HG02973 (cell line): ENCODE results near the gene SKAP2.

ENCODE experiments used
- ATAC-seq: cut with Tn5 transposase; IDR thresholded peaks from one replicate; pipeline ENCODE4 v1.9.1; 2021; ENCODE audit warnings: moderate library complexity; ENCODE audit not compliant: unreplicated experiment

The SKAP2 gene

DNA sequence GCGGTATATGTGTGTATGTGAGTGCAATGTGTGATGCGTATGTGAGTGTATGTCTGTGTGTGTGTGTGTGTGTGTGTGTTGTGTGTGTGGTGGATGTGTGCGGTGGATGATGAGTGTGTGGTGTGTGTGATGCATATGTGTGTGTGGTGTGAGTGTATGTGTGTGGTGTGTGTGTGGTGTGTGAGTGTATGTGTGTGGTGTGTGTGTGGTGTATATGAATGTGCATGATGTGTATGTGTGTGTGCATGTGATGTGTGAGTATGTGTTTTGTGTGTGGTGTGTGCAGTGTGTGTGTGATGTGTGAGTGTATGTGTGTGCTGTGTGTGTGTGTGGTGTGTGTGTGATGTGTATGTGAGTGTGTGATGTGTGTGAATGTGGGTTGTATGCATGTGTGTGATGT is 222.0 kb downstream of the SKAP2 start:
- no peak for ATAC-seq

GRCh38 chr7:26639695-26640094 is 224.7 kb downstream of the SKAP2 start:
- ATAC-seq = no peak

- ATAC-seq = no peak
These were observed 225.3 kb downstream of the SKAP2 start for GRCh38 chr7:26639111-26639510.

GRCh38 chr7:26638140-26638539 is 226.2 kb downstream of the SKAP2 start:
- no peak for ATAC-seq

DNA sequence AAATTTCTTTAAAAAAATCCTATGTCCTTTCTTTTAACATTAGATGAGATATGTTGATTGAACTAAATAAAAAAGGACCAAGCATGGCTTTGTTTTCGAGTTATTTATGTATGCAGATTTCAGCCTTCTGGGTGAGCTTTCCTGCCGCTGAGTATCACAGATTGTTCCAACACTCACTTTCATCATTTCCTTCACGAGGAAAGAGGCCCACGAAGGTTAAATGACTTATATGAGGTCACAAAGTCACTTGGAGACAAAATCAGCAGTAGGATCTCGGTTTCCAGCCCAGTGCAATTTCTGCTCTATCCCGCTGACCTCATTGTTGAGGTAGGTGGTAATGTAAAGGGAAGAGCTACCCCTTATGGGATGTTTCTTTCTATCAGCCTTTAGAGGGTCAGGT is 226.8 kb downstream of the SKAP2 start:
- ATAC-seq = no peak

DNA sequence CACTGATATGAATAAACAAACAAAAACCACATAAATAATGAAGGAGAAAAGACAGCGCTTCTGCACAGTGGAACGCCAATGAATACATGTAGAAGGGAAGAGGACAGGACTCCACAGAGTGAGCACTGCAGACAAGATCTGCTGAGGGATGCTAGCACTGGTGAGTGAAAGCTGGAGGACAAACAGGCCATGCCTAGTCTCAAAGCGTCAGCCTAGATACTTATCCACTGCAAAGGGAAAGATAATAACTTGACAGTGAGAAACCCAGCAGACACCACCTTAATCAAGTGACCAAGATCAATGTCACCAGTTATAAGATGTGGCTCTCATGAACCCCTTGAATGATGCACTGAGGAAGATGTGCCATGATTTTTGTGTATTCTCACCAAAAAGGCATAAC is 227.6 kb downstream of the SKAP2 start:
- ATAC-seq = no peak

DNA sequence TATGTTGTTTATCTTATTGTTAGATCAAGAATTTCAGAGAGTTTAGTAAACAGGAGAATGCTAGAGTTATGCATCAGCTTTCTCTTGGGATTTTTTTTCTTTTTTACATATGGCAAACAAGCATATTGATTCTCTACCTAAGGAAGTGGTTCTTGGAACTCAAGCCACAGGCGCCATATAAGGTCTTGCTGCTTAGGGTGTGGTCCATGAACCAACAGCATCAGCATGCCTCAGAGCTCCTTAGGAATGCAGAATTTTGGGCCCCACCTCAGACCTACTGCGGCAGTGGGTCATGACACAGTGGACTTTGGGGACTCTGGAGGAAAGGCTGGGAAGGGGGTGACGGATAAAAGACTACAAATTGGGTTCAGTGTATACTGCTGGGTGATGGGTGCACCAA is 230.8 kb downstream of the SKAP2 start:
- no peak for ATAC-seq

DNA sequence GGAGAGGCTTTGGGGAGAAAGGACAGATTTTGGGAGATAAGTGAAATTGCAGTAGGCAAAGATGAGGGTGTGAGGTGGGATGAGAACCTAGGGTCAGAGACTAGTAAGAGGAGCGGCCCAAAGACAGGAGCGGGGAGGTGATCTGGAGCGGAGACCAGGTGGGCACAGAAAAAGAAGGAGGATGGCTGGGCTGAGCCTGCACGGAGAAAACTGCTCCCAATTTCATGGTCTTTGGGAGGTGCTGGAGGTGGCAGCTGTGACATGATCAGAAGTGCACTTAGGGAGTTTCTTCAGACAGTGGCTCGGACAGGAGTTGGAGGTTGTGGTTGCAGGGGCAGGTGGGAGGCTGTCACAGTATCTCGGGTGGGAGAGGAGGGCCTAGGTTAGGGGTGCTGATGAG is 232.8 kb downstream of the SKAP2 start:
- ATAC-seq = no peak

DNA sequence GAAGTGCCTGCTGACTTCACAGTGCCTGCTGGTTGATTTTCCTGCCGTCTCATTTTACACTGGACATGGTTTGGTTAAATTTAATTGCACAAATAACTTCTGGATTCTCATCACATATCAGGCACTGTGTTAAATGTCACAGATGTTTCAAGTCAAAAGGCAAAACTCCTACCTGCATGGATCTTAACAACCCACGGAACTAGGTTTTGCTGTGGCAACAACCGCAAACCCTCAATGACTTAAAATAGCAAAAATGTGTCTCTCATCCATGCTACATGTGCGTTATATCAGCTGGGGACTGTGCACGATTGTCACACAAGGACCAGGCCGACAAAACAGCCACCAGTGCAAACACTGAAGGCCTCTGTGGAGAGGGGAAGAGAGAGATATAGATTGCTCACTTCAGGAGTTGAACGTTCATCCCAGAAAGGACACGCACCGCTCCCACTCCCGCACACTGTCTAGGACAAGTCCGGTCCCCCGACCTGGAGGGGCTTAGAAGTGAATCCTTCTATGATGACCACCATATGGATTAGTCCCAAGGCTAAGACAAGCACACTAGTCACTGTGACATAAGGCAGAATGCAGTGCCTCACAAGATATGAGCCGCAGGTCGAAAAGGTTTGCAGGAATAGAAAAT is 233.3 kb downstream of the SKAP2 start:
- ATAC-seq = no peak

- ATAC-seq = no peak
These were observed 234.0 kb downstream of the SKAP2 start for GRCh38 chr7:26630361-26630760.

DNA sequence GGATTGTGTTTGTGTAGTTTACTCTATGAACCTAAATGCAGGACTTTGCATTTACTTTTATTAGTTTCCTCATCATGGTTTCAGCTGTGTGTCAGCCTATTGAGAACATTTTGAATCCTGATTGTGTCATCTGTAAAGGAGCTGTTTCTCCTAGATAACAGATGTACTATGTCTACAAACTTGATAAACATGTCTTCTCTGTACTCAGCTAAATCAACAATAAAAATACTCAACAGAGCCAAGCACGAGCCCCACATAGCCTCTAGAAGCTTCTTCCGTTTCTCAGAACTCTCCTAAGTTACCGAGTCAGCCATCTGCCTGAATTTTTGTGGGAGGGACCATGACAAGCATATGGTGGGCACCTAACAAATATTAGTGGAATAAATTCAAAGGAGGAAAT is 234.7 kb downstream of the SKAP2 start:
- ATAC-seq = no peak

- ATAC-seq = no peak
These were observed 236.5 kb downstream of the SKAP2 start for GRCh38 chr7:26627891-26628341.

GRCh38 chr7:26627221-26627620 is 237.2 kb downstream of the SKAP2 start:
- no peak for ATAC-seq

GRCh38 chr7:26626687-26627086 is 237.7 kb downstream of the SKAP2 start:
- ATAC-seq = no peak

- no peak for ATAC-seq
These were observed 238.2 kb downstream of the SKAP2 start for GRCh38 chr7:26626156-26626555.

DNA sequence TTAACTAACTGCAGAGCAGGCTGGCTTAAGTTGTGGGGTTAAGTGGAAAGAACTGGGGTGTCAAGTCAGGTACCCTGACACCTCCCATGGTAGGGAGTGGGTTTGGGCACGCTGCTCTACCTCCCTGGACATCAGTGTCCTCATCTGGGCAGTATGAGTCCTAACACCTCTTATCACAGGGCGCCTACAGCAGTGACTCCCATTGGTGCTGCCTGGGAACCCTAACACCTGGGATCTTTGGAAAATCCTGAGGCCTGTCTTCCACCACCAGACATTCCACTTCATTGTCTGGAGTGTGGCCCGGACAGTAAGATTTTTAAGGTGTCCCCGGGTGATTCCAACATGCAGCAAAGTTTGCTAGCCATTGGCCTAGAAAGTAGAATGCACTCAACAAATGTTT is 239.1 kb downstream of the SKAP2 start:
- no peak for ATAC-seq

DNA sequence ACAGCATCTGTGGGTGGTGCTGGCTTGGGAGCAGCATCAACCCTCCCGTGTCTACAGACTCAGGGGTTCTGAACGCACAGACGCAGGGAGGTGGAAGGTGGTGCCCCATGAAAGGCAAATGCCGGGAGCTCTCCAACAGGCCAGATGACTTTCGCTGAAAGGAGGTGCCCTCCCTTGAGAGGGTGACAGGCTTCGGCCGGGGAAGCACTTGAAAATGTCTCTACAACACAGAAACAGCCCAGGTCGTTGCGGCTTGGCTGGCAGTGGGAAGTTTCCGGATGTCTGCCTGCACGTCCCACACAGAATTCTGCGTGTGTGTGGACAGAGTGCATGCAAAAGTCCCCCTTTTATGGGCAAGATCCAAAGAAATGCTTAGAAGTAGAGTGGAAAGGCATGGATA is 239.6 kb downstream of the SKAP2 start:
- no peak for ATAC-seq

DNA sequence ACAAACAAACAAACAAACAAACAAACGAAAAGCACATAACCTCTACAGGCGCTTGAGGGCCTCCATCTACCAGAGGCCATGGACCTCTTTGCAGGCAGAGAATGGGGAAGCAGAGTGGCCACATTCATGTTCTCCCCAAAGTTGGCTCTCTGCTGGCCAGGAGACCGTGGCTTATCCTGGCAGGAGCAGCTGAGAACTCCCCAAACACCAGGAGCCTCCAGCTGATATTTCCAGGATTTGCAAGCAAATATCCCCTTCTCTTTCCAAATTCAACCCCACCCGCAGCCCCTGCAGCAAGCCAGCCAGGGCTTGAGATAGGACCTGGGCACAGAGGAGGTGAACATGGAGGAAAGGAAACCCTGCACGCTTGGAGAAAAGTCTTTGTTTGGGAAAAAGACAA is 240.0 kb downstream of the SKAP2 start:
- ATAC-seq = no peak

- no peak for ATAC-seq
These were observed 244.0 kb downstream of the SKAP2 start for GRCh38 chr7:26620352-26620751.

- ATAC-seq = no peak
These were observed 244.9 kb downstream of the SKAP2 start for GRCh38 chr7:26619348-26619984.

DNA sequence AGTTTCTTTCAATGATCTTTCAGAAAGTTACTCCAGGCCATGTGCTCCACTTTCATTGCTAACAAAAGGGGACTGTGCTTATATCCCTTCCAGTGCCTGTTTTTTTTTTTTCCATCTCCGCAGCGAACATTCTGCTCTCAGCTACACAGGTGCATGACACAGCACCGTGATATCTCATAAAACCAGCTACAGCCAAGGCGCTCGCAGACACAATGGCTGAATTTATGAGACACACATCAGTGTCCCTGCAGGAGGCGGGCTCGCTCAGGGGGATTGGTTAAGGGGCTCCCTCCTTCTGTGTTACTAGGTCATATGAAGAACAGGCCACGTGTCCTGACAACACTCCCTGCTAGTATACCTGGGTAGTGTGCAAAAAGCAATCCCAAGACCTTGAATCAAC is 245.5 kb downstream of the SKAP2 start:
- ATAC-seq = no peak

GRCh38 chr7:26618449-26618848 is 245.9 kb downstream of the SKAP2 start:
- no peak for ATAC-seq
